DOHH2 (cell line): ENCODE results near the gene UTY.

Experiments used
- EZH2phosphoT487 ChIP-seq: fragments of 200-600 bp; sonication (generic); IDR thresholded peaks from 2 replicates; pipeline ENCODE4 v1.6.1; 2017; ENCODE audit warnings: borderline replicate concordance, mild to moderate bottlenecking, antibody characterized with exemption, low read length, moderate library complexity, mixed read lengths
- TF ChIP-seq, protein P1 (sequence below): fragments of 200-600 bp; sonication (generic); IDR thresholded peaks from one replicate; pipeline ENCODE4 v1.5.1; 2014; ENCODE audit warnings: antibody characterized with exemption, mild to moderate bottlenecking, low read depth, low read length; ENCODE audit not compliant: poor library complexity, severe bottlenecking

DNA sequence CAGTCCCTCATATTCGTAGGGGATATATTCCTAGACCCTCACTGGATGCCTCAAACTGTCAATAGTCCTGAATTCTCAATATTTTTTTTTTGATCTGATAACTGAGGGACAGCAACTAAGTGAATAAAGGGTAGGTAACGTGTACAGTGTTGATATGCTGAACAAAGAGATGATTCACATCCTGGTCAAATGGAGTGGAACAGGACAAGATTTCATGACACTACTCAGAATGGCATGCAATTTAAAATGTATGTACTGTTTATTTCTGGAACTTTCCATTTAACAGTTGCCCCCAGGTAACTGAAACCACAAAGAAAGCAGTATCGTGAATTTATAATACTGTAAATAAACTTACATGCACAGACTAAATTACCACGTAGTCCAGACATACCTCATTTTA is 128.4 kb downstream of the UTY start:
- TF ChIP-seq, protein P1, sequence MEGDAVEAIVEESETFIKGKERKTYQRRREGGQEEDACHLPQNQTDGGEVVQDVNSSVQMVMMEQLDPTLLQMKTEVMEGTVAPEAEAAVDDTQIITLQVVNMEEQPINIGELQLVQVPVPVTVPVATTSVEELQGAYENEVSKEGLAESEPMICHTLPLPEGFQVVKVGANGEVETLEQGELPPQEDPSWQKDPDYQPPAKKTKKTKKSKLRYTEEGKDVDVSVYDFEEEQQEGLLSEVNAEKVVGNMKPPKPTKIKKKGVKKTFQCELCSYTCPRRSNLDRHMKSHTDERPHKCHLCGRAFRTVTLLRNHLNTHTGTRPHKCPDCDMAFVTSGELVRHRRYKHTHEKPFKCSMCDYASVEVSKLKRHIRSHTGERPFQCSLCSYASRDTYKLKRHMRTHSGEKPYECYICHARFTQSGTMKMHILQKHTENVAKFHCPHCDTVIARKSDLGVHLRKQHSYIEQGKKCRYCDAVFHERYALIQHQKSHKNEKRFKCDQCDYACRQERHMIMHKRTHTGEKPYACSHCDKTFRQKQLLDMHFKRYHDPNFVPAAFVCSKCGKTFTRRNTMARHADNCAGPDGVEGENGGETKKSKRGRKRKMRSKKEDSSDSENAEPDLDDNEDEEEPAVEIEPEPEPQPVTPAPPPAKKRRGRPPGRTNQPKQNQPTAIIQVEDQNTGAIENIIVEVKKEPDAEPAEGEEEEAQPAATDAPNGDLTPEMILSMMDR: no peak
- no peak for TF ChIP-seq EZH2phosphoT487
